ENCODE measurements around the gene TRPC6.

The TRPC6 gene

GRCh38 chr11:101583251-101584128 lies at the start of gene TRPC6:
TRPC6 (minus strand) TSS chr11:101584007; CDS start chr11:101583503, 504 bp downstream.
- no peak for DNase-seq

GRCh38 chr11:101620026-101620425 lies 36.2 kb upstream of the TRPC6 start:
- DNase-seq = no peak

- DNase-seq = no peak
These were observed 34.9 kb upstream of the TRPC6 start for GRCh38 chr11:101618709-101619108.

- no peak for DNase-seq
These were observed 34.0 kb upstream of the TRPC6 start for GRCh38 chr11:101617735-101618332.

GRCh38 chr11:101612481-101612880 lies 28.7 kb upstream of the TRPC6 start:
- no peak for DNase-seq

GRCh38 chr11:101600924-101601323 lies 17.1 kb upstream of the TRPC6 start:
- DNase-seq = no peak

GRCh38 chr11:101586965-101587364 lies 3.2 kb upstream of the TRPC6 start:
- no peak for DNase-seq

- DNase-seq = no peak
These were observed 848 bp upstream of the TRPC6 start for GRCh38 chr11:101584655-101585054.

GRCh38 chr11:101584129-101584515 lies 315 bp upstream of the TRPC6 start:
- DNase-seq = no peak

- no peak for DNase-seq
These were observed 887 bp downstream of the TRPC6 start for GRCh38 chr11:101582989-101583250.

- DNase-seq = no peak
These were observed 1.4 kb downstream of the TRPC6 start for GRCh38 chr11:101582236-101582988.

GRCh38 chr11:101577461-101577860 lies 6.3 kb downstream of the TRPC6 start:
- DNase-seq = no peak

- no peak for DNase-seq
These were observed 7.4 kb downstream of the TRPC6 start for GRCh38 chr11:101576456-101576855.

GRCh38 chr11:101574886-101575285 lies 8.9 kb downstream of the TRPC6 start:
- no peak for DNase-seq

- DNase-seq = no peak
These were observed 16.7 kb downstream of the TRPC6 start for GRCh38 chr11:101567071-101567470.

- DNase-seq = no peak
These were observed 17.2 kb downstream of the TRPC6 start for GRCh38 chr11:101566626-101567025.

- DNase-seq = no peak
These were observed 20.6 kb downstream of the TRPC6 start for GRCh38 chr11:101563166-101563565.

GRCh38 chr11:101555366-101555765 lies 28.4 kb downstream of the TRPC6 start:
- DNase-seq = no peak

GRCh38 chr11:101553891-101554292 lies 29.9 kb downstream of the TRPC6 start:
- no peak for DNase-seq

- no peak for DNase-seq
These were observed 30.9 kb downstream of the TRPC6 start for GRCh38 chr11:101552888-101553287.

- no peak for DNase-seq
These were observed 55.3 kb downstream of the TRPC6 start for GRCh38 chr11:101528541-101528940.

- DNase-seq = no peak
These were observed 60.1 kb downstream of the TRPC6 start for GRCh38 chr11:101523634-101524260.

GRCh38 chr11:101523193-101523592 lies 60.6 kb downstream of the TRPC6 start:
- DNase-seq = no peak

GRCh38 chr11:101521821-101522220 lies 62.0 kb downstream of the TRPC6 start:
- no peak for DNase-seq

All from activated CD4-positive, alpha-beta T cell treated with anti-CD3 and anti-CD28 coated beads, Interleukin-2, Interleukin-6, amounts not matched to agents 100 ng/mL and 50 ng/mL, durations not matched to agents 16 hours and 8 hours (primary cell).